NCI-H1436 (cell line): ENCODE measurements around the gene FREM2.
A peak's percentile ranks its signal among the peaks of the same experiment; 100 is the strongest.

Source experiments
- DNase-seq: peaks from one replicate; lab custom pipeline; 2025; lab: John Stamatoyannopoulos, UW

The FREM2 gene

GRCh38 chr13:38758277-38758676 lies 71.4 kb downstream of the FREM2 start:
- no peak for DNase-seq

GRCh38 chr13:38759390-38759789 lies 72.5 kb downstream of the FREM2 start:
- DNase-seq = no peak

GRCh38 chr13:38763446-38764381 lies 76.8 kb downstream of the FREM2 start:
- DNase-seq = peak; percentile 25

DNA sequence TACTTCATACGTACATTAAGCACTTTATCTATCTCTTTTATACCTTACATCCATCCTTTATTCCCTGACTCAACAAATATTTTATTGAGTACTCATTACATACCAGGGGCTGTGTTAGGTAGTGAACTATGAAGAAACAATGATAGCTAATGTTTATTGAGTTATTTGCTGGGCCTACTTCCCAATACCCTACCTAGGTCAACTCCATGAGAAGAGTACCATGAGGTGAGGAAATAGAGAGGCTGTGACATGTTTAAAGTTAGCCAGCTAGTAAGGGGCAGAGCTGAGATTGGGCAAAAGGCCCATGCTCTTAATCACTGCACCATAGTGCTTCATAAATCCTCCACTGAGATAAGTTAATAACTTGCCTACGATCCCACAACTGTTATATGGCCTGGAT lies 79.9 kb downstream of the FREM2 start:
- no peak for DNase-seq

- no peak for DNase-seq
Measured at GRCh38 chr13:38767506-38768265, 80.8 kb downstream of the FREM2 start.

DNA sequence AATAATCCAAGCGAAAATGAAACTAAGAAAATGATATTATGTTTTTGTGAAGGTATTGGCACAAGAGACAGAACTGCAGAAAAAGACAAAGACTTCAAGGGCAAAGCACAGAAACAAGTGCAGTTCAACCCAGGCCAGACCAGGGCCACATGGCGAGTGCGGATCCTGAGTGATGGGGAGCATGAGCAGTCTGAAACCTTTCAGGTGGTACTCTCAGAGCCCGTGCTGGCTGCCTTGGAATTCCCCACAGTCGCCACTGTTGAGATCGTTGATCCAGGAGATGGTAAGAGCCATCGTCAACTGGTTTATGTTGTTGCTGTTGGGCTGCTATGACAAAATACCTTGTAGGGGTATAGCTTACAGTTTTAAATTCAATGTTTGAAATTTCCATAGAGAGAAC lies 82.6 kb downstream of the FREM2 start:
- DNase-seq = no peak

DNA sequence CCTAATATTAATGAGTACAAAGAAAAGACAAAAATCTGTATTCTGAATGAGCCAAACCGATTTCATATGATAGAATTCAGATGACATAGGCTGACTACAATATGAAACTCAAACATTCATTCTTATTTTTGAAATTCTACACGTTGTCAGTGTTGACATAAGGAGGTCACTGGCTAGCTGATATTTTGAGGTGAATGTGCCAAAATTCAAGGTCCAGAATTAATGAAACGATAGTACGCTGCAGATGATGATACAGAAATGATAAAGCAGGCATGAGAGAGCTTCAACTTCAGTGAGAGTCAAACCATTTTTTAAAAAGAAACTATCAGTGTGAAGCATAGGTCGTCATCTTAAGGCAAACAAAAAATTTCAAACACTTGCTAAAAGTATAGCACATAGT lies 88.2 kb downstream of the FREM2 start:
- DNase-seq = no peak

- DNase-seq = no peak
Measured at GRCh38 chr13:38777347-38778119, 90.7 kb downstream of the FREM2 start.

DNA sequence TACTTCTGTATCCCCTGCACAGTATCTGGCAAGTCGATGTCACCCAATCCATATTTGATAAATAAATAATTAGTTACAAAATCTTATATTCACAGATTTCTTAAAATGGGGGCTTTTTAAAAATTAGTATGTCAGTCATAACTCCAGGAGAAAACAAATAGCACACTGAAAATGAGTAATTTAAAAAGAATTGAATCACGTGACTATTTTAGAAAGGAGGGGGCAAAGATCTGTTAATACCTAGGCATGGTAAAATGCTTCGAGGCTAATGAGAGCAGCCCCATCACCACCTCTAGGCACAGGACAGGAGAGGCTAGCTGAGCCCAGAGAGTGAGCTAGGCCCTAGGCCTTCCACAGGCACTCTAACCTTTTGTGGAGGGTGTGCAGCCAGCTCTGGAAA lies 94.7 kb downstream of the FREM2 start:
- no peak for DNase-seq

DNA sequence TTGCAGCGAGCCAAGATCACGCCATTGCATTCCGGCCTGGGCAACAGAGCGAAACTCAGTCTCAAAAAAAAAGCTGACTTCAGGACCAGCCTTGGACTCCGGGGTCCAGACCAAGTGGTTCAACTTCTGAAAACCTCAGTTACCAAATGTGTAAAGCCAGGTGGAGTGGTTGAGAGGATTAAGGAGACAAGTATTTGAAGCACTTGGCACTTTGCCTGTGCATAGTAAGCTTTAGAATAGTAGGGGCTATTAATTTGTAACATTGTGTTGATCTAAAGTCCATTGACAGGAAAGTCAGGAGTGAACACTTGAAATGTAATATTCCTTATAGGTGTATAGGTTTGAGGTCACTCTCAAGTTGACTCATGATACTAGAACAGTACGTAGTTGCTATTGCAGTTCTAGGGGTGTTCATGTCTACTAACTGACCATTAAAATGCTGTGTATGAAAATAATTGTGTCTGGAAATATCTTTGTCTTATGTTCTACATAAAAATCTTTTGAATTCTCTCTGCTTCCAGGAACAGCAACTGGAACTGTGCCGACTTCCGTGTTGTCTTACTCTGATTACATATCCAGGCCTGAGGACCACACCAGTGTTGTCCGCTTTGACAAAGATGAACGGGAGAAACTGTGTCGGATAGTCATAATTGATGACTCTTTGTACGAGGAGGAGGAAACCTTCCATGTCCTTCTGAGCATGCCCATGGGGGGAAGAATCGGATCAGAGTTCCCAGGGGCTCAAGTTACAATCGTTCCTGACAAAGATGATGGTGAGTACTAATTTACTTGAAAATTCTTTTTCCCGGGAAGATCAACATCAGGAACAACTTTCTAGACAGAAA lies 97.4 kb downstream of the FREM2 start:
- DNase-seq = no peak

- DNase-seq = no peak
Measured at GRCh38 chr13:38785042-38785441, 98.2 kb downstream of the FREM2 start.

- no peak for DNase-seq
Measured at GRCh38 chr13:38785490-38785889, 98.6 kb downstream of the FREM2 start.

- no peak for DNase-seq
Measured at GRCh38 chr13:38787550-38787949, 100.7 kb downstream of the FREM2 start.

- no peak for DNase-seq
Measured at GRCh38 chr13:38796890-38797289, 110.0 kb downstream of the FREM2 start.

DNA sequence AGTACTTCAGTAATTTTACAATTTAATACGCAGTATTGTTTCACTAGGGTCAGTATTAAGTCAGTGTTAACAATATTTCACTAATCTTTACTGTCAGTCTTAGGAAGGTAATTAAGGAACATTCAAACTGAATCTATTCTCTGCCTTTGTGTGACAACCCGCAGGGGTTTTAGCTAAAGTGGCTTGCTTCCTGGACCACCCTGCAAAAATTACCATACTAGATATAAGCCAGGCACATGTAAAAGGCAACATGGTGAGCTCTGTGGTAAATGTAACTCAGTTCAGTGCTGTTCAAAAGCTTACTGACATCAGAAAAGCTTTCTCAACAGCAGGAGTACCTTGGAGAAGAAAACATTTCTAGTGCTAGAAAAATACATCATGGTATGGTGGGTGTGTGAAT lies 116.7 kb downstream of the FREM2 start:
- DNase-seq = no peak

DNA sequence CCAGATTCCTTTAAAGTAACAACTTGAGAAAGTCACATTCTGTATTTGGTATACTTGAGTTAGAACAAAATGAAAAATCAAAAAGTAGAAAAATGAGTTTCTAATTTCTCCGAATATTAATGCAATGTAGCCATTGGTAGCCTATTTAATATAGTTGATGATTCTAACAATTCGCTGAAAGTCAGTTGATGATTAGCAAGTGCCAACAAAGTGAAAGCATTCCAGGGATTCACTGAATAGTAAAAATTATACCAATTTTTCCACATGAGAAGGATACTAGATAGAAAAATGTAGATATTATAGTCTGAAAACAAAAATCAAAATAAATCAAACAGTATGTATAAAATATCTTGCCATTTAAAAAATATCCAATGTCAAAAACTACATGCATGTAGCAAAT lies 117.2 kb downstream of the FREM2 start:
- no peak for DNase-seq

DNA sequence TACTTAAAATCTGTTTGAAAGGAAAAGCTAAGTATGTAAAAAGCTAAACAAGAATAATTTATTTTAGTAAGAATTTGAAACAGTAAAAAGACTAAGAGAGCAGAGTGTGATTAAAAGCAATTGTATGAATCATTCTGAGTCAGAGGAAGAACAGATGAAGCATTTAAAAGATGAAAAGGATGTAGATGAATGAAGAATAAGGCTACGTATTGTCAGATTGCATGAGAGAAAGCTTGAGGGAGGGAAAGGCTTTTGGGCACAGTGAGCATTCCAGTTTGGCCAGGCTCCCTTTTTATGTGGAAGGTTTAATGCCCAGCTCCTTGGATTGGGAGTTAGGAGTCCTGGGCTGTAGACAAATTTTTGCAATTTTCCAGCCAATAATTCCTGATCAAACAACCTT lies 117.7 kb downstream of the FREM2 start:
- no peak for DNase-seq

GRCh38 chr13:38814331-38814730 lies 127.5 kb downstream of the FREM2 start:
- DNase-seq = no peak

DNA sequence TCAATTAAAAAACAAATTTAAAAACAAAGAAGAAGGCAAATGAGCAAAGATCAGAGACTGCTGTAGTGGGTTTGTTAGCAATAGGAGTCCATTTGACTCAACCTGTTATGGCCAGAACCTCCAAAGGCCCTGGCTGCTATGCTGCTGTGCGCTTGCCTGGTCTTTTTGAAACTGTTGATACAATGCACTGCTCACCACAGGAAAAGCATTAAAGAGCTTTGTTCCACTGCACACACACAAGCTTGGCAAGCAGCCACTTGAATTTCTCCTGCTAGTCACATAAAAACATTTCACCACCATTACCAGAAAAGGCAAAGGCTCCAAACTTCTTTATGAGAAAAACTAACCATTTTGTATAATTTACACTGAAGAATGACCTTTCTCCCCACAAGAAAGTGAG lies 132.2 kb downstream of the FREM2 start:
- DNase-seq = peak; percentile 4

GRCh38 chr13:38819596-38819995 lies 132.7 kb downstream of the FREM2 start:
- no peak for DNase-seq

GRCh38 chr13:38821770-38822551 lies 135.1 kb downstream of the FREM2 start:
- DNase-seq = no peak
